Dermis microvascular lymphatic vessel endothelial cell (primary cell): Measurements from ENCODE around the gene FAM78B. TPM values are rescaled to one million over a fixed set of nuclear protein-coding genes. Genes with fewer than 3 reads are reported as not detected.

Experiments used
- DNase-seq, 2 donors: peaks; one replicate each; pipeline versions ENCODE4 v3.0.0 to v3.0.0-alpha.2; 2010; ENCODE audit warnings: low read depth in 2 of 2
- total RNA-seq: library from RNA; depleted of rRNA; stranded (reverse); fragments of >200 nt; gene quantifications from 2 replicates; pipeline ENCODE4 v1.2.1, GENCODE V29; 2014

FAM78B gene, protein sequence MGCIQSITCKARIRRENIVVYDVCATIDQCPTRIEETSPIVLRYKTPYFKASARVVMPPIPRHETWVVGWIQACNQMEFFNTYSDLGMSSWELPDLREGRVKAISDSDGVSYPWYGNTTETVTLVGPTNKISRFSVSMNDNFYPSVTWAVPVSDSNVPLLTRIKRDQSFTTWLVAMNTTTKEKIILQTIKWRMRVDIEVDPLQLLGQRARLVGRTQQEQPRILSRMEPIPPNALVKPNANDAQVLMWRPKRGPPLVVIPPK
- total RNA-seq = 0.26 and 0.38 TPM in 2 replicates

DNA sequence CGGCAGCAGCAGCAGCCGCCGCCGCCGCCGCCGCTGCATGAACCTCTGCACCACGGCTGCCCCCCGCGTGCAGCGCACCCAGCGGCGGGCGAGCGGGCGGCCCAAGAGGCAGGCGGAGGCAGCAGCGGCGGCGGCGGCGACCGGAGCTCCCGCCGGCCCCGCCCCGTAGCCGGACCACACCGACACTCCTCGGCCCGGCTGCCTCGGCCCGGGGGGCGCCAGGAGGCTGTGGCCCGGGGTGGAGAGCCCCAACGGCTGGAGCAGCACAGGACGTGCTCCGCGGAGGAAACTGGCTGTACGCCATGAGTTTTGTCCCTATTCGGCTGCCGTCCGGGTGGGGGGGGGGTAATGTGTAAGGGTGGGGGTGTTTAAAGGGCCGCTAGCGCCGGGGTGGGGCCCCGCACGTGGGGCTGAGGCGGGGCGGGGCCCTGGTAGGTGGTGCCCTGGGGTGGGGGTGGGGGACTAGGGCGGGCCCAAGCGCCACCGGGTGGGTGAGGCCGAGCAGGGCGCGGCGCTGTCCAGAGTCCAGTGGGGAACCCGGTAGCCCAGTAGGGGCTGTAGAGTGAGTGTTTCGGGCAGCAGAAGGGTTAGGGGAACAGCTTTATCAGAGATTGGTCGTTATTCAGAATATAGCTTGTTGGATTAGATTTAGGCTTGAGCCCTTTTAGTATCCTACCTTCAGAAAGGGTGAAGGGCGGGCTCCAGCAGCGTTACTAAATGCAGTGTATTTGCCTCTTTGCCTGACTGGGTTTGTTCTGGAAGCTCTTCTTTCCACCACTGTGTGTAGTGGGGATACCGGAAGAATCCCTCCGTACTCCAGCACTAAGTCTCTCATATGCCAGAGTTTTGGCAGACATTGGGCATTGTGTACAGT is at the start of gene FAM78B:
Gene FAM78B (minus strand): TSS at position 304 of the 874 bp plus-strand sequence. CDS start 753 bp downstream, outside the sequence.
- peak; percentile 50 to 65 for DNase-seq

DNA sequence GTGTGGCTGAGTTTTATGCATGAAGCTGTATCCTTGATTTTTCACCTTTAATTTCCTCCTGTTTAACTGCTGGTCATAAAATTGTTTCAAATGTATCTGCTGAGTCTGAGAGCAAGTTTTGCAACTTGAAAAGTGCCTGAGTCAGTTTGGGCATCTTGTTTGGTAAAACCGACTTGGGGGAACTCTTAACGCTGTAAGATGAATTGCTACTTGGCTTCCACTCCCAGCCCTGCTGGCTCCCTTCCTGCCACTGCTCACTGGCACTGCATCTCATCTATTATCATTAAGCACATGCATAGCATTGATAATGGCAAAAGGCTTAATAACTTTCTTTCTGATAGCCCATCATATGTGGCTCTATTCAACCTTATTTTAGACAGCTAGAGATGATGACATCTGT is 35.7 kb upstream of the FAM78B start:
- no peak for DNase-seq

DNA sequence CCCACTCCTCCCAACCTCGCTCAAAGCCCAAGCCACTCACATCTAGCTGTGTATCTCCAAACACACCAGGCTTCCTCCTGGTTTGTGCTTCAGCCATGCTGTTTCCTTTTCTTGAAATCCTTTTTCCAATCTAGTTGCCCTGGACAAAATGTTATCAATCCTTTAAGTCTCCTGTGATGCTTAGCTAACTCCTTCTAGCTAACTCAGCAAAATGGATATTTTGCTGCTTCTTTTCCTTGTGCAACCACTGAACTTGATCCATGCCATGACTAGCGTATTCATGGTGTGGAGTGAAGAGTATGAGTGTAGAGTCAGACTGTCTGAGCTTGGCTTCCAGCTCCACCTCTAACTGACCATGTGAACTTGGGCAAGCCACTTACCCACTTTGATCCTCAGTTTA is 33.9 kb upstream of the FAM78B start:
- DNase-seq = no peak

DNA sequence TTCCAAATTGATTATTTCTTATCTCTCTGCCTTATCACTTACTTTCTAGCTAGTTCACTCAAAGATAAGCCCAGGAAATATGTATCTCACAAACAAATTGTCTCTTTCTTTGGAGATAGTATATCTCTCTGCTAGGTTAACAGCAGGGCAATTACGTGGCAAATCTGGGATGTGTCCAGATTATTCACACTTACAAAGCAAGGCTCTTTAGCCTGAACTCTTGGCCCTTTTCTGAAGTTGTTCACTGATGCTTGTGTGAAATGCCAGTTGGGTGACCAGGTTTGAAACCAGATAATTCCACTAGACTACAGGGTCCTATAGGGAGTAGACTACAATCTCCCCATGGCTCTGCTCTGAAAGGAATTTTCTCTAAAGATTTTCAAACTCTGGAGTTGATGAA is 30.8 kb upstream of the FAM78B start:
- no peak for DNase-seq

DNA sequence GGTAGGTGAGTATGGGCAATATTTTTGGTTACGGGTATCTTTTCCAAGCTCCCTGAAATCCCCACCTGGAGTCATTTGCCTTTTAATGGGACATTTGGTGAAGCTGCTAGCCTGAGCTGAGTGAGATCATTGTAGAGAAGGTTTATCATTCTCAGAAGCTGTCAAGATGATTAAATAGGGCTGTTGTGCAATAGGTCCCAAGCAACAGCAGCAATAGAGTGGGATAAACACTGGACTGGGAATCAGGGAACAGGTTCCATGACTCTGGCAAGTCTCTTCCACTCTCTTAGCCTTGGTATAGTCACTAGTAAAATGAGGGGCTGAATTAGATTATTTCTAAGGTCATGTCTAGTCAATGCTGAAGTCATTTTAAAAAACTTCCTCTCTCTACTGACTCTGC is 30.3 kb upstream of the FAM78B start:
- DNase-seq = no peak

DNA sequence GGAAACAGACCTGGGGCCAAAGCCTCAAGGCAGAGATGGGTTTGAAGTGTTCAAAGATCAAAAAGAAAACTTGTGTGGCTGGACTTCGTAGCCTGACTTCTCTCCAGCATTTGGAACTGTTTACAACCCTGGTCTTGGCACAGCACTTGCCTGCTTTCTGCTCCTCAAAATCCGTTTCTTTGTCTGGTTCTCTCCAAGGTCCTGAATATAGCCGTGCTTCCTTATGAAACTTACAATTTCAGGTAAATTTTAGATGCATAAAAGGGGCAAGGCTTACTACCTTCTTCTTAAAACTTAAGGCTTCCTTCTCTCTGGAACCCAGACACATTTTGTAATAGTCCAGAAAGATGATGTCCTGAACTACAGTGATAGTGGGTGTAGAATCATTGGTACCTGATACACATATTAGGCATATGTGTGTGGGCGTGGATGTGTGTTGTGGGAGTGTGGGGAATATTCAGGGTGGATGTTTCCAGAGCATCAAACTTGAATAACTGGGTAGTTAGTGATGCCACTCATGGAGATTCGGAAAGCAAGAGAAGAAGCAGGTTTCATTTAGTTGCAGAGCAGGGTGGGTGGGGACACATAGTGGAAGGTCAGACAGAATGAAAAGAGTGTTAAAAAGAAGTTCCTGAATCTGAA is 26.4 kb upstream of the FAM78B start:
- no peak for DNase-seq

DNA sequence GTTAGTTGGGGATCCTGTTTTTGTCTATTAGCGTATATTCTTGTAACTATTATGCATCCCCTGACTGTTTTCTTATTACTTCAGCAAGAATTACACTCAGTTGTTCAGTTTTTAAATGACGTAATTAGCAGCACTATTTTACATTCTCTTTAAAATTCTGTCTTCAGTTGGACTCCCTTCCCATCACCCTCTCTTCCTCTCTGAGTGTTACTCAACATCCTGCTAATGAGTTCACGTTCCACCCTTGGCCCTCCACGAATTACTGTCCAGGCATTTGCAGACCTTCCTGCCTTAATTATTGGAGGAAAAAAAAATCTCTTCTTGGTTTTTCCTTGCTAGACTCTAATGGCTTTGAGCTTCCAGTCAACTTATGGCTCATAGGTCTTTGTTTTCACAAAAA is 23.6 kb upstream of the FAM78B start:
- DNase-seq = no peak

DNA sequence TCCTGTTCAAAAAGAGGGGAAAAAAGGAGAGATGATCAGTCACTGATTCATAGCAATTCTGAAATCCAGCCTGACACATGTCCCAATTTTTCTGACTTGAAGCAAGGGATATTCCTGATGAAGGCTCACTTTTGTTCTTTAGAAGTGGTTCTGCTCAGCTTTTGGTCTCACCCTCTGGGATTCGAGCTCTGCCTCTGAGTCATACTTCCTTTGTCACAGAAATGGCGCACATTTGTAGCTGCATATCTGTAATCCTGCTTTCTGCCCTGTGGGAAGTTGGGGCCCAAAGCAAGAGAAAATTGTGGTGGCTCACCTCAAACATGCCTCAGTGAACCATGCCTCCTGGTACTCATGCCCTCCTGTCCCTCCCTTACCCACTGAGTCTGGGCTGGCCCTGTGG is 22.3 kb upstream of the FAM78B start:
- DNase-seq = no peak

DNA sequence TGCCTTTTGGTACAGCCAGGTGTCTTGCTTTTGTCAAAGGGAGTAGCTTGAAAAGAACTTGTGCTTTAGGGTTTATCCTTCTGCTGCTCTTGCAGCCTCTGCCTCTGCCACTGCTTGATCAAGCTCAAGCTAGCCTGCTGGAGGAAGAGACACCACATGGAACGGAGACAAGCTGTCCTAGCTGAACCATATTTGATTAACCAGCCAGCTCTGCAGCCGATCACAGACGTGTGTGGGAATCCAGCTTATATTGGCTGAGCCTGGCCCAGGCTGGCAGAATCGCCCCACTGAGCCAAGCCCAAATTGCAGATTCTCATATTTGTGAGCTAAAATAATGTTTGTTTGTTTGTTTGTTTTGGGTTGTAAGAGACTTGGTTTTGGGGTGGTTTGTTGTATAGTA is 18.7 kb upstream of the FAM78B start:
- no peak for DNase-seq

DNA sequence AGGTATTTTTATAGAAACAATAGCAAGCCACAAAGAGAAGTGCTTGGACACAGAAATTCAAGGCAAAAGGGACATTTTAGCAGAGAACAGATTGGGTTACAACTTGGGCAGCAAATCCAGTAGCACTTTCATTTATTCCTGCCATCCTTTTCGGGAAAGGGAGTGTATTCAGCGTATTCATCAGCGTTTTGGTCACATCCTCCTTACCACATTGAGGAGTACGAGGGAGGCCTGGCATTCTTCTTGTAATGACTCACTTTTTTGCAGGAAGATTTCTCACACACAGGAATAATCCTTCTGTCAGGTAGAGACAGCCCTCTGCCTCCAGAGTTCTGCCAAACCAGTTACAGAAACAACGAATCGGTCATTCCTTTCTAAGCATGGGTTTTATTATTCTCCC is 18.1 kb upstream of the FAM78B start:
- DNase-seq = no peak

DNA sequence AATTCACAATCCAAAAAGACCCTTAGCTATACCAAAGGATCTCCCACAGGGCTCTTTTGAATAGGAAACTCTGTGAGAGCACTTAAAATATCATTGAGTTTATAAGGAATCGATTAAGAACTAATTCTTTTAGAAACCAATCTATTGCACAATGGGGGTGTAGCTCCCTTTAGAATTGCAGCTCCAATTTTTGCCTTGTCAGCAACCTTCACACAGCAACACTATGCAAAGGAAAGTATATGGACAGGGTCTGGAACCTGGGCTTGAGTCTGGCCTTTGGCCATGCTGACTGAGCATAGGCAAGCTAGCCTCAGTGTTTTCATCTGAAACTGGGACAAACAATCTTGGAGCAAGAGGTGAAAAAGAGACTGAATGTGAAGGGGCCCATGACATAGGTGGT is 17.2 kb upstream of the FAM78B start:
- DNase-seq = no peak

DNA sequence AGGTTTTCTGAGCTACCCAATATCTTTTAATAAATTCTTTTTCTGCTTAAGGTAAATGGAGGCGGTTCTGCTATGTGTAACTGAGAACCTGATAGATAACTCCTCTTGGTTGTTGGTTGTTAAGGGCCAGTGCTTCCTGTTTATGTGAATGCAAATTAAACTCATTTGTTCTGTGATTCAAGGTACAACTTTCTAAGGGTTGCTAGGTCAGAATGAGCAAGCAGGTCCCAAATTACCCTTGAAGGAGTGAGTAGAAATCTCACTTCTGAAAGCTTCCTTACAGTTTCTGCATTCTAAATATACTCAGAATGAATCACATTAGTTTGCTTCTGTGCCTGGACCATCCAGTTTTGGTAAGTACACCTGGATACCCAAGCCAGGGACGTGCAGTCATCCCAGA is 15.5 kb upstream of the FAM78B start:
- no peak for DNase-seq

DNA sequence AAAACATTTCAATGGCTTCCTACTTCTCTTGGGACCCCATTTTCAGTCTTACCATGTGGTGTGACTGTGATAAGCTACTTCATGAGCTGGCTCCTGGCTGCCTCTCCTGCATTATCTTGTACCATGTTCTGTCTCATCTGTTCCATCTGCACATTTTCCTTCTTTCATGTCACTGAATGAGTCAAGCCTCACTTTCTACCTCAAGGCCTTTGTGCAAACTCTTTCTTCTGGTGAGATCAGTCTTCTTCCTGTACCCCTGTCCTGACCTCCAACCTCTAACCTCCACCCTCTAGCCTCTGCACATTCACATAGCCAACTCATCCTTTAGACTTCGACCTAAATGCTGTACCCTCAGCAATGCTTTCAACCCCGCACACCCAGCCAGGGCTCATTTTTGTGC is 9.6 kb upstream of the FAM78B start:
- no peak for DNase-seq

DNA sequence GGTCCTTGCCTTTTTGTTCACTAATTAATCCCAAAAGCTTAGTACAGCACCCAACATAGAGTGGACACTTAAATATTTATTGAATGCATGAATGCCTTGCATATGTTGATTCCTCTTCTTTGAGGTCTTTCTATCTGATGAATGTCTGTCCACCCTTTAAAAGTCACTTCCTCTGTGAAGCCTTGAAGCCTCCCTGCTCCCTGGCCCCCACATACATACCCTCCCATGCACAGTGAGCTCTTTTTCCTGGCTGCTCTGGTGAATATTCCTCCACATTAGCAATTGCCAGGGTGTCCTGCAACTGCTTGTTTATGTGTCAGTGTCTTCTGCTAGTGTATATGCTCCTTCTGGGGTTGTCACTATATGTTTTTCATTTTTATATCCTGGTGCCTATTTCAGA is 8.2 kb upstream of the FAM78B start:
- DNase-seq = no peak

DNA sequence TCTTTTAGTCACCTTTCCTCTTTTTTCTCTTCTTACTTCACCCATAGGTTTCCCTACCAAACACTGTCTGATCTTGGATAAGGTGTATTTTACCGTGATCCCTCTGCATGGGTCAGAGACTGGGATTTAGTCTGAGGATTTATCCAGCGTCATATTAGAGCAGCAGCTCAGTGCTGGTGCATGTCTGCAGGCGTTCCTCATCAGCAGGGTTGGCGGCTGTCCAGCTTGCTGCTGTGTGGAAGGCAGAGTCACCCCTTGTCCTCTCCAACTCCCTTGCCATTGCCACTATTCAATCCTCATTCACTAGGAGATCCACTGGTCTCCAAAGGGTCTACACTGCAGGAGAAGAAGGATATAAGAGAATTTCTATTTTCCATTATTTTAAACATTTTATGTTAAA is 7.3 kb upstream of the FAM78B start:
- no peak for DNase-seq

DNA sequence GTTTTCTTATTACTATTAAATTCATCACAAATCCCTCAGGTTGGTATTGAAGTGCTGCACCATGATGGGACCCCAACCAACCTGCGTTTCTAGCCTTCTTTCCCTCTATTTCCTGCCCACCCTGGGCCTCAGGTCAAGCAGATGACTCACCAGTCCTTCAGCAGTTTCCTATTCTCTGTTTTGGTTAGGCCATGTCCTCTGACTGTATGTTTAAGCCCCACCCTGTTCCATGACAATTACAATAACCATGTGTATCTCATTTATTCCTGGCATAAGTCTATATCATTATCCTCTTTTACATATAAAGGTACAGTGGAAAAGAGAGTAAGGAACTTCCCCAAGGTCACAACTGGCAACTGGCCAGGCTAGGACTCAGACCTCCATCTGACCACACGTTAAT is 5.3 kb upstream of the FAM78B start:
- no peak for DNase-seq

DNA sequence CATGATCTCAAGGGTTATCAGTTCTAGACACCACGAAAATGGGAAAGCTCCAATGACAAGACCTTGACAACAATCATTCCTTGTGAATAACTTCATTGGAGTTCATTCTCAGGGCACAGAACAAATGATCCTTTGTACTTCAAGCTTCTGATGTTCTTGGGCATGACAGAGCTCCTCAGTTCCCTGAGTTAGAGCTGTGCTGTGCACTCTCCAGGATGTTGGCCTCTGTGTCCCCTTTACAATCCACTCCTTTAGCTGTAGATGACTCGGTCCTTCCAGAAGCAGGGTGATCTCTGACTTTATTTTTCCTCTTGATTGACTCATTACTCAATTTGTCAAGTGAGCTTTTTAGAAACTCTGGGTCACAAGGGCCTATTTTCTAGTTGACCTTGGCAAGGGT is 3.9 kb upstream of the FAM78B start:
- no peak for DNase-seq

DNA sequence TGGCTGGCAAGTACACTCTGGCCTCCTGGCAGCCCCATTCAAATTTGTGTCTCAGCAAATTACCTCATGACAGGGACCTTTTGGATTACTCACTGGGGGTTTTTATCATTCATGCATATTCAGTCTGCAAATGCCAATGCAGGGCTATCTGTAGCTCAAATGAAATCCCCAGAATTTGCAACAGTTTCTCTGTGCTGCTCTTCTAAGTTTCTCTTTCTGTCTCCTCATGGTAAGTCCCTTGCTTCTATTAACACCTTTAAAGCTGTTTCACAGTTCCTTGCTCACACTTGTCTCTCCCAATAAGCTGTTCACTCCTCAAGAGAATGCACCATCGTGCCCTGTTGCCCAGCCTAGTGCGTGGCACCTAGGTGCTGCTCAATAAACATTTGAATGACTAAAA is 3.3 kb upstream of the FAM78B start:
- DNase-seq = no peak

DNA sequence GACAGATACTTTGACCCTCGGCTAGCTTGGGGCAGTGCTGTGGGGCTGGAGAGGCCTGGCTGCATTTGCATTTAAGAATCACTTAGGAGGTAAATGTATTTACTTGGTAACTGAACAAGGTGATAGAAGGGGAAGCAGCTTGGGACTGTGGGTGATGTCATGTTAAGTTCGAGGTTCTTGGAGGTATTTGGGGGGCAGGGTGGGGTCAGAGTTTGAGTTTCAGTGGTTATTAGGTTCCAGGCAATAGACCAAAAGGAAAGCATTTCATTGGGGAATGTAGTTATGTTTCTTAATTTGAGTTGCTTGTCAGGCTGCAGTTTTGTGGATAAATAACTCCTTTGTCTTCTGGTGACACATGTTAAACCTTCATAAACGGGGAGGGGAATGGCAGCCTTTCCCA is 2.4 kb upstream of the FAM78B start:
- DNase-seq = no peak

DNA sequence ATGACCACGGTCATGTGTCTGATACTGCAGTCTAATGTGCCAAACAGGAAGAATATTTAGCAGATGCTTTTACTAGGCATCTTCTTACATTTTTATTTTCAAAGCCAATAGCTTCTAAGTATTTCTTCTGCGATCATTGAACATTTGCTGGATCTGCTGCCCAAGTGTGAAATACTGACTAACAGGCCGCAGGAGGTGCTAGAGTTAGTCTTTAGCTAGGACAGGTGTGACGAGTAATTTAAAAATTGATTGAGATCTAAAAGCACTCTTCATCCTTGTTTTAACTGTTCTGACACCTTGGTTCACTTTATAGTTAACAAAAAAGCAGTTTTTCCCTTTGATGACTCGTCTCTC is 748 bp upstream of the FAM78B start:
- DNase-seq = no peak

DNA sequence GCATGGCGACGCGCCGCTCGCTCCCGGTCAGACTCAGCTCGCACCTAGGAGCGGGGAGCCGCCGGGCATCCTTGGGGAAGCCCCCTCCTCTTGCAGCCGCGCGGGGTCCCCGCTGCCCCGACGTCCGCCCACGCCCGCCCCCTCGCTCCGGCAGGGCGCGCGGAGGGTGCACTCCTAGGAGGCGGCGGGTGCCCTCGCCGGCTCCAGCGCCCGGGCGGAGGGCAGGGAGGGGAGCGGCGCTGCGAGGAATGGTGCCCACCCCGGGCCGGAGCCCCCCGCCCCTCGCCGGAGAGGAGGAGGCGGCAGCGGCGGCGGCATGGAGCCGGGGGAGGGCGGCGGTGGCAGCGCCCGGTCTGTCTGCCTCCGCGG is 488 bp downstream of the FAM78B start:
- no peak for DNase-seq

DNA sequence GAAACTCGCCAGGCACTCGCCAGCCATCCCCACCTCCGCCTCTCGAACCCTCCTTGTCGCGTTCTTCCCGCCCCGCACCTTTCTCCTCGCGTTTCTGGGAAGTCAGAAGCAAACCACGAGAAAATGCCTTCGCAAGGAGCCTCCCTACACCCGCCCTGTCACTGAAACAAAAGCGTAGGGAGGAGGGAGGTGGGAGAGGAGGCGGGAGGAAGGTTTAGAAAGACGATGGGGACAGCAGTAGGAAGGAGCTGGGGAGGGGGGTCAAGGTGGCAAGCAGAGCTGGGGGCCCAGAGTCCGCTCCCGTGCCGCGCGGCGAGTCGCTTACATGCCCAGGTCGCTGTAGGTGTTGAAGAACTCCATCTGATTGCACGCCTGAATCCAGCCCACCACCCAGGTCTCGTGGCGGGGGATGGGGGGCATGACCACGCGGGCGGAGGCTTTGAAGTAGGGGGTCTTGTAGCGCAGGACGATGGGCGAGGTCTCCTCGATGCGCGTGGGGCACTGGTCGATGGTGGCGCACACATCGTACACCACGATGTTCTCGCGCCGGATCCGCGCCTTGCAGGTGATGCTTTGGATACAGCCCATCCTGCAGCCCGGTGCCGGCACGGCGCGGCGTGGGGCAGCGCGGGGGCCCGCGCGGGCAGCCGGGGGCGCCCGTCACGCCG is 1.0 kb downstream of the FAM78B start:
- peak in 1 of 2 donors; percentile 5 for DNase-seq
